ENCODE results near the gene ARHGAP33.
A peak's percentile ranks its signal among the peaks of the same experiment; 100 is the strongest.

The ARHGAP33 gene

GRCh38 chr19:35796645-35797542 is 21.5 kb downstream of the ARHGAP33 start:
- Histone ChIP-seq H3K4me3 (ENCODE audit: low read depth in 1 of 2, low read length in 1 of 2) (no peak overlapping the region), H3K27ac (no peak overlapping the region), H3K9me3 (no peaks in the 10 kb centered on the region), H3K36me3 (no peaks in the 10 kb centered on the region), H3K4me1 (ENCODE audit: control insufficient read depth in 1 of 2, insufficient read depth in 1 of 2, low read depth in 1 of 2, low read length in 1 of 2) (peaks cover 5 to 8% of the 10 kb centered on the region in 2 experiments), H3K27me3 (peaks cover 49% of the 10 kb centered on the region)
- TF ChIP-seq CTCF (IDR thresholded peaks at IDR 0.05), result no peak

GRCh38 chr19:35797663-35798062 is 22.3 kb downstream of the ARHGAP33 start:
- Histone ChIP-seq H3K9me3 (no peaks in the 10 kb centered on the region), H3K27ac (no peak overlapping the region), H3K4me3 (ENCODE audit: low read depth in 1 of 2, low read length in 1 of 2) (peak overlapping the region in 1 of 2 experiments; percentile 20), H3K27me3 (peaks cover 49% of the 10 kb centered on the region), H3K4me1 (ENCODE audit: control insufficient read depth in 1 of 2, insufficient read depth in 1 of 2, low read depth in 1 of 2, low read length in 1 of 2) (peaks cover 11 to 15% of the 10 kb centered on the region in 2 experiments), H3K36me3 (no peaks in the 10 kb centered on the region)
- TF ChIP-seq CTCF (IDR thresholded peaks at IDR 0.05), result no peak

GRCh38 chr19:35801828-35802227 is 26.5 kb downstream of the ARHGAP33 start:
- Histone ChIP-seq H3K36me3 (no peaks in the 10 kb centered on the region), H3K4me1 (ENCODE audit: control insufficient read depth in 1 of 2, insufficient read depth in 1 of 2, low read depth in 1 of 2, low read length in 1 of 2) (peaks cover 35 to 47% of the 10 kb centered on the region in 2 experiments), H3K9me3 (no peaks in the 10 kb centered on the region), H3K27ac (no peak overlapping the region), H3K4me3 (ENCODE audit: low read depth in 1 of 2, low read length in 1 of 2) (no peak overlapping the region), H3K27me3 (peaks cover 26% of the 10 kb centered on the region)
- no peak for TF ChIP-seq CTCF (IDR thresholded peaks at IDR 0.05)

DNA sequence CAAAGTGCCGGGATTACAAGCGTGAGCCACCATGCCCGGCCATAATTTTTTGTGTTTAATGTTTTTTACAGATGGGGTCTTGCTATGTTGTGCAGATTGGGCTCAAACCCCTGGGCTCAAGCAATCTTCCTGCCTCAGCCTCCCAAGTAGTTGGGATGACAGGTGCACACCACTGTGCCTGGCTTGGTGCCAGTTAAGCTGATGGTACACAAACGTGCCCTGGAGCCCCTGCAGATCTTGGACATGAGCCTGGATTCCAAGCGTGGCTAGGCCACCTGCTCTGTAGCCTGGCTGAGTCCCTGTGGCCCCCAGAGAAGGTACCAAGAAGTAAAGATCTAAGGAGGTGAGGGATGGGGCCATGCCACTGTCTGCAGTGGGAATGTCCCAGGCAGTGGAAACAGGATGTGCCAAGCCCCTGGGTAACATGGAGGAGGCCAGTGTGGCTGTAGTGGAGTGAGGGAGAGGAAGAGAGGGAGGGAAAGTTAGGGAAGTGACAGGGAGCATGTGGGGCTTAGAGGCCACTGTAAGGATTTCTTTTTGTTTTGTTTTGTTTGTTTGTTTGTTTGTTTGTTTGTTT is 30.2 kb downstream of the ARHGAP33 start:
- no peaks in the 10 kb centered on the region for H3K36me3 ChIP-seq
- no peak for TF ChIP-seq CTCF (IDR thresholded peaks at IDR 0.05)
- no peaks in the 10 kb centered on the region for H3K9me3 ChIP-seq
- no peak overlapping the region for H3K27ac ChIP-seq
- H3K27me3 ChIP-seq, result no peaks in the 10 kb centered on the region
- no peak overlapping the region for H3K4me3 ChIP-seq (ENCODE audit: low read depth in 1 of 2, low read length in 1 of 2)
- peaks cover 48 to 55% of the 10 kb centered on the region in 2 experiments for H3K4me1 ChIP-seq (ENCODE audit: control insufficient read depth in 1 of 2, insufficient read depth in 1 of 2, low read depth in 1 of 2, low read length in 1 of 2)

DNA sequence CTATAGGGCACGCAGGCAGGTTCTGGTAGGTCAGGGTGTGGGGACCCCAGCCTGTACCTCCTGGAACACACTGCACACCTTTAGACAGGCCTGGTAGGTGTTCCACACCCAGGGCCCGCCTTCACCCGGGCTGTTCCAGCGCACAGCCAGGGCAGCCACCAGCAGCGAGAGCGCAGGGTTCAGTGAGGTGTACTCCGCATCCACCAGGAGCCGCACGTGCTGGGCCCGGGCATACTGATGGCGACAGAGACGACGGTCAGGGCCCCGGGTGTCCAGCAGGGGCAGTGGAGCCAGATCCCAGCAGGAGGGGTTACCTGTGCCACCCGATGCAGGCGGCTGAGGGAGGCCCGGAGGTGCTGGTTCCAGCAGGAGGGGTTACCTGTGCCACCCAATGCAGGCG is 31.2 kb downstream of the ARHGAP33 start:
- no peak overlapping the region for H3K4me3 ChIP-seq (ENCODE audit: low read depth in 1 of 2, low read length in 1 of 2)
- no peaks in the 10 kb centered on the region for H3K9me3 ChIP-seq
- H3K4me1 ChIP-seq (ENCODE audit: control insufficient read depth in 1 of 2, insufficient read depth in 1 of 2, low read depth in 1 of 2, low read length in 1 of 2), result peaks cover 48 to 55% of the 10 kb centered on the region in 2 experiments
- no peak for TF ChIP-seq CTCF (IDR thresholded peaks at IDR 0.05)
- H3K36me3 ChIP-seq, result no peaks in the 10 kb centered on the region
- no peaks in the 10 kb centered on the region for H3K27me3 ChIP-seq
- no peak overlapping the region for H3K27ac ChIP-seq
